ENCODE data around the gene USP31.

The USP31 gene

DNA sequence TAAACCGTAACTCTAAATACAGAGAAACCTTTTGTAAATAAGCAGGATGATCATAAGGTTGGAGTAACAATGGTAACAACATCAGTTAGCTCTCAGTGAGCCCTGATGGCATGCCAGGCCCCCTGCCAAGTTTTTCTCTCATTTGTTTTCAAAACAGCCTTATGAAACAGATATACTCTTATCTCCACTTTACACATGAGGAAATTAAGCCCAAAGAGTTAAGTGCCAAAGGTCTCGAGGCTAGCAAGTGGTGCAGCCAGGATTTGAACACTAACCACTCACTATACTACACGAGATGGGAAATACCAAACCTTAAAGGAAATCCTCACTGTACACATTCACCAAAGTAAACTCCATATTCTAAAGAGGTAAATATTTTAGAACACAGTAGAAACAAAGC, 15.0 kb downstream of the USP31 start:
- no peak for DNase-seq (ENCODE audit: low read depth, low spot score)

- no peak for DNase-seq (ENCODE audit: low read depth, low spot score)
Measured at GRCh38 chr16:23132775-23133463, 16.3 kb downstream of the USP31 start.

DNA sequence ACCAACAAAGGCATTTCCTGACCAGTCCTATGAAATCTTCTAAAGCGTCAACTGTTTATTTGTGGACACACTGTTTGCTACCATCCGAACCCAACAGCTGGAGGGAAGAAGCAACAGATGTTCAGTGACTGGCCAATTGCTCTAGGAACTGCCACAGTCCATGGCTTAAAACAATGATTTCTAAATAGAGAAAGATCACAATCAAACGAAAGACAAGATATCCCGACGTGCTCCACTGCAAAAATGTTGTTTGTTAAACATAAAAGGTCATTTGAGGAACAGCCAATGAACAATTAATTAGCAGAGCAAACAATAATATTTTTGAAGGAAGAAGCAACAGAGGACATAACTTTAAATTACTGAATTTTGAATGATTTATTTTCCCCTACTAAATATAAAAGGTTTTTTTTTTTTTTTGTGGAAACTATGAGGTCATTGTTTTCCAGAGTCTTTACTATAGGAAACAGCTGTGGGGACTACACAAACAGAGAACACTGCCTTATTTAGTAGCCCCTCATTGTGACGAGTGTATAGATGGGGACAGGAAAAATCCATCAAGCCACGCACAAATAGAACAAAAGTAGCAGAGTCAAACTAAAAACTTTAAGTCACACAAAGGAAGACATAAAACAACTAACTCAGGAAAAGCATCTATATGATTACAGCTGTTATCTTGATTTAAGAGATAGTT, 17.2 kb downstream of the USP31 start:
- DNase-seq (ENCODE audit: low read depth, low spot score), result no peak

DNA sequence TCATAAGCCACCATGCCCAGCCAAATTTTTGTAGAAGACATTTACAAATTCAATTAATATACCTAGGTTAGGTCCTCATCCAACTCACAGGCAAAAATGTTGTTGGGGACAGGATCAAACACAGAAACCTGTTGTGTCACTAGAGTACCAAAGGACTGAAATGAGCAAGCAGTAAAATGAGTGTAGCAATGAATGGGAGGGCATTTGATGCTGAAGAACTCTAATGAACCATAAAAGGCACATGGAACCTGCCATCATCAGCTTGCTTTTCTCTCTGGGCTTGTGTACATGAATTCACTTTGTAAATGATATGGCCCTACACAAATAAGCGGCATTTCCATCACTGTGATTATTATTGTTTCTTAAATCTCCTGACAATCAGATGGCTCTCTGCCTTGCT, 17.8 kb downstream of the USP31 start:
- DNase-seq (ENCODE audit: low read depth, low spot score), result no peak

- no peak for DNase-seq (ENCODE audit: low read depth, low spot score)
Measured at GRCh38 chr16:23131036-23131435, 18.2 kb downstream of the USP31 start.

GRCh38 chr16:23129686-23130085, 19.6 kb downstream of the USP31 start:
- no peak for DNase-seq (ENCODE audit: low read depth, low spot score)

DNA sequence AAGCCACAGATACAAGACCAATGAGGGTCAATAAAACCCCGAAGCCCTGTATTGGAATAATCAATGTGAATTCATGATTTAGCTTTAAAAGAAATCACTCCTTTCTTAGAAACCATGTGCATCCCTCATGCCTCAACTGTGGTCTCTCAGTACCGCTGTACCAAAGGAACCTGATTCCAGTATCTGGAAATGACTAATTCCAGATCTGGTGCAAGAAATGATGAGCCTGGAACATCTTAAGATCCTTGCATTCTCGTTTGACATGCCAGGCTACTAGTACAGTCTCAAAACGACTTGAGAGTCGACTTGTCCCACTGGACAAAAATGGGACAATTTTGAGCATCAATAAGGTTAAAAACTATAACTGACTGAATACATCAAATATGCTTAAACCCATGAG, 21.2 kb downstream of the USP31 start:
- DNase-seq (ENCODE audit: low read depth, low spot score), result no peak

GRCh38 chr16:23125277-23125676, 24.0 kb downstream of the USP31 start:
- DNase-seq (ENCODE audit: low read depth, low spot score), result no peak

DNA sequence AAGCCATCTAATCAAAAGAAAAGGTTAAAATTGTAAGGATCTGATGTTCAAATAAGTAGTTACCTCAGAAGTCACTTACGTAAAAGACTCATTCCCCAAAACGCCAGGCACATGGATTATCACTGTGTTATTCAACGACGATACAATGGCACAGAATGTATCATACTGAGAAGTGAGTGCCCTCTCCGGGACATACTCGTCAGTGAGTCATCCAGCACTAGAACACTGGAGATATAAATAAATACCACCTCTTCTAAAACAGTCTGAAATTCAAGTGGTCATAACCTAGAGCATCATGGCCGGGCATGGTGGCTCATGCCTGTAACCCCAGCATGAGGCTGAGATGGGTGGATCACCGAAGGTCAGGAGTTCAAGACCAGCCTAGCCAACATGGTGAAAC, 24.9 kb downstream of the USP31 start:
- DNase-seq (ENCODE audit: low read depth, low spot score), result peak; percentile 41

DNA sequence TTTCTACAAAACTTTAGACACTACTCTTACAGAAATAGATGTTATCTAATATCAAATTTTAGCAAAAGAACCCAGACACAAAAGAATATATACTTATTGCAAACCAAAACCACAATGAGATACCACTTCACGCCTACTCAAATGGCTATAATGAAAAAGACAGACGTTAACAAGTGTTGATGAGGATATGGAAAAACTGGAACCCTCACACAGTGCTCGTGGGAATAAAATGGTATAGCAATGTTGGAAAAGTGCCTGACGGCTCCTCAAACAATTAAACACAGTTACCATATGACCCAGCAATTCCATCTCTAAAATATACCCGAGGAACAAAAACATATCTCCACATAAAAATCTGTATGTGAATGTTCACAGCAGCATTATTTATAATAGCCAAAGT, 27.1 kb downstream of the USP31 start:
- DNase-seq (ENCODE audit: low read depth, low spot score), result no peak

- DNase-seq (ENCODE audit: low read depth, low spot score), result no peak
Measured at GRCh38 chr16:23121024-23121423, 28.2 kb downstream of the USP31 start.

GRCh38 chr16:23120562-23120961, 28.7 kb downstream of the USP31 start:
- DNase-seq (ENCODE audit: low read depth, low spot score), result no peak

- DNase-seq (ENCODE audit: low read depth, low spot score), result no peak
Measured at GRCh38 chr16:23119570-23119969, 29.7 kb downstream of the USP31 start.

GRCh38 chr16:23114131-23114904, 34.9 kb downstream of the USP31 start:
- no peak for DNase-seq (ENCODE audit: low read depth, low spot score)

- no peak for DNase-seq (ENCODE audit: low read depth, low spot score)
Measured at GRCh38 chr16:23113185-23113584, 36.1 kb downstream of the USP31 start.

GRCh38 chr16:23110257-23110899, 38.9 kb downstream of the USP31 start:
- no peak for DNase-seq (ENCODE audit: low read depth, low spot score)

- no peak for DNase-seq (ENCODE audit: low read depth, low spot score)
Measured at GRCh38 chr16:23107936-23108335, 41.3 kb downstream of the USP31 start.

DNA sequence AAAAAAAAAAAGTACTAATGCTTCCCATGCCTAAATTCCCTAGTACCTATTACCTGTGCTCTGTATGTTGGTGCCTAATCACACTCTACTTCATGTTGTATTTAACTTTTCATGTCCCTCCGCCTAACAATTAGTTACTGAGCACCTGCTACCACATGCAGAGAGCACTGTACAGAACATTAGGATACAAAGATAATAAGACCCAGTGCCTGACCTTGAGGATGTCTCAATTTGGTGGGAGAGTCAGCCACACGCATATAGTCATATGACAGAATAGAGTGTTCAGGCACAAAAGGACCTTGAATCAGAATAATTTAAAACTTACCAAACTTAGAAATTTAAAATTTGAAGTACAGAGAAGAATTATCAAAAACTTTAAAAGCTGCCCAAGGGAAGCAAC, 42.1 kb downstream of the USP31 start:
- no peak for DNase-seq (ENCODE audit: low read depth, low spot score)

- no peak for DNase-seq (ENCODE audit: low read depth, low spot score)
Measured at GRCh38 chr16:23105309-23105708, 43.9 kb downstream of the USP31 start.

- DNase-seq (ENCODE audit: low read depth, low spot score), result no peak
Measured at GRCh38 chr16:23104032-23104955, 45.0 kb downstream of the USP31 start.

DNA sequence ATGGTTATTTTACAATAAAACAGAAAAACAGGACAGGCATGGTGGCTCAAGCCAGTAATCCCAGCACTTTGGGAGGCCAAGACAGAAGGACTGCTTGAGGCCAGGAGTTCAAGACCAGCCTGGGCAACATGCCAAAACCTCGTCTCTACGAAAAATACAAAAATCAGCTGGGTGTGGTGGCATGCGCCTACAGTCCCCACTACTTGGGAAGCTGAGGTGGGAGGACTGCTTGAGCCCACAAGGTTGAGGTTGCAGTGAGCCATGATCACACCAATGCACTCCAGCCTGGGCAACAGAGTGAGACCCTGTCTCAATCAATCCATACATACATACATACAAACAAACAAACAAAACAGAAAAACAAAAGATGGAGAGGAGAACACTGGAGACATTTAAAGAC, 45.6 kb downstream of the USP31 start:
- DNase-seq (ENCODE audit: low read depth, low spot score), result no peak
